Progenitor cell of endocrine pancreas (in vitro differentiated cells): Measurements from ENCODE around the gene TFEC. TPM values are rescaled to one million over a fixed set of nuclear protein-coding genes. Genes with fewer than 3 reads are reported as not detected.
"Not testable (repeated sequence)": the region's sequence is repeated elsewhere in the genome, so short reads cannot be mapped to it uniquely, and the experiment has no call there.

ENCODE experiments used
- DNase-seq: peaks from one replicate; pipeline ENCODE4 v3.0.0; 2021; ENCODE audit warnings: low spot score; ENCODE audit not compliant: unreplicated experiment
- H3K27ac Mint-ChIP-seq: 2 replicates; pipeline ENCODE4 v1.8.0; 2021; ENCODE audit warnings: mild to moderate bottlenecking, moderate library complexity, mixed read lengths
- H3K27me3 Mint-ChIP-seq: 2 replicates; pipeline ENCODE4 v1.8.0; 2021; ENCODE audit warnings: mixed read lengths
- H3K36me3 Mint-ChIP-seq: 2 replicates; pipeline ENCODE4 v1.8.0; 2022; ENCODE audit warnings: mixed read lengths; ENCODE audit not compliant: insufficient read depth
- H3K4me1 Mint-ChIP-seq: 2 replicates; pipeline ENCODE4 v1.8.0; 2021; ENCODE audit warnings: low read depth, mixed read lengths
- H3K4me3 Mint-ChIP-seq: 2 replicates; pipeline ENCODE4 v1.8.0; 2021; ENCODE audit warnings: low read depth, mild to moderate bottlenecking, moderate library complexity, mixed read lengths
- H3K9me3 Mint-ChIP-seq: 2 replicates; pipeline ENCODE4 v1.8.0; 2021; ENCODE audit warnings: low read depth, mixed read lengths
- total RNA-seq: library from RNA; stranded (reverse); gene quantifications from 2 replicates; pipeline ENCODE4 v1.2.1, GENCODE V29; 2021
- TF ChIP-seq, protein P1 (sequence below): fragments of 200-600 bp; sonication (generic); IDR thresholded peaks from one replicate; pipeline ENCODE4 v1.5.0; 2021; ENCODE audit warnings: antibody characterized with exemption, mild to moderate bottlenecking; ENCODE audit not compliant: unreplicated experiment

Gene TFEC
- total RNA-seq, 1 donor from 2014 or later: not detected

DNA sequence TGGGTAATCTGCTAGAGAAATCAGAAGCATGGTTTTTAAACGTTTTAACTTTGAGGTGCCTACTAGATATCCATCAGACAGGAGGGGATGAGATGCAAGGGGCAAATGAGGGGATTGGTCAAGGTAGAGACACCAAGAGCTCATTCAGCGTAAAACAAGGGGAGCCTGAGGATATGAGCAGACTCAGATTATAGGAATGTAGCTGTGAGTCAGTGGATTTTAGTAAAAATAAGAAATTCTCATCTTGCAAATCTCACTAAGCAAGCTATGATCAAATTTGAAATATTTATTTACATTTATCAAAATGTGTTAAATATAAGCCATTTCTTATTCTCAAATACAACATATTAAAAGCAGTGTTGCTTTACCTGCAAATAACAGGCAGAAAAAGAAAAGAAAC is 21.4 kb upstream of the TFEC start:
- H3K27me3 Mint-ChIP-seq: peaks cover 3% of the 10 kb centered on the region
- no peaks in the 10 kb centered on the region for H3K4me1 Mint-ChIP-seq
- H3K36me3 Mint-ChIP-seq: no peaks in the 10 kb centered on the region
- H3K27ac Mint-ChIP-seq: no peak overlapping the region
- no peak overlapping the region for H3K4me3 Mint-ChIP-seq
- TF ChIP-seq, protein P1, sequence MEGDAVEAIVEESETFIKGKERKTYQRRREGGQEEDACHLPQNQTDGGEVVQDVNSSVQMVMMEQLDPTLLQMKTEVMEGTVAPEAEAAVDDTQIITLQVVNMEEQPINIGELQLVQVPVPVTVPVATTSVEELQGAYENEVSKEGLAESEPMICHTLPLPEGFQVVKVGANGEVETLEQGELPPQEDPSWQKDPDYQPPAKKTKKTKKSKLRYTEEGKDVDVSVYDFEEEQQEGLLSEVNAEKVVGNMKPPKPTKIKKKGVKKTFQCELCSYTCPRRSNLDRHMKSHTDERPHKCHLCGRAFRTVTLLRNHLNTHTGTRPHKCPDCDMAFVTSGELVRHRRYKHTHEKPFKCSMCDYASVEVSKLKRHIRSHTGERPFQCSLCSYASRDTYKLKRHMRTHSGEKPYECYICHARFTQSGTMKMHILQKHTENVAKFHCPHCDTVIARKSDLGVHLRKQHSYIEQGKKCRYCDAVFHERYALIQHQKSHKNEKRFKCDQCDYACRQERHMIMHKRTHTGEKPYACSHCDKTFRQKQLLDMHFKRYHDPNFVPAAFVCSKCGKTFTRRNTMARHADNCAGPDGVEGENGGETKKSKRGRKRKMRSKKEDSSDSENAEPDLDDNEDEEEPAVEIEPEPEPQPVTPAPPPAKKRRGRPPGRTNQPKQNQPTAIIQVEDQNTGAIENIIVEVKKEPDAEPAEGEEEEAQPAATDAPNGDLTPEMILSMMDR: no peak
- peaks cover 6% of the 10 kb centered on the region for H3K9me3 Mint-ChIP-seq
- no peak for DNase-seq

DNA sequence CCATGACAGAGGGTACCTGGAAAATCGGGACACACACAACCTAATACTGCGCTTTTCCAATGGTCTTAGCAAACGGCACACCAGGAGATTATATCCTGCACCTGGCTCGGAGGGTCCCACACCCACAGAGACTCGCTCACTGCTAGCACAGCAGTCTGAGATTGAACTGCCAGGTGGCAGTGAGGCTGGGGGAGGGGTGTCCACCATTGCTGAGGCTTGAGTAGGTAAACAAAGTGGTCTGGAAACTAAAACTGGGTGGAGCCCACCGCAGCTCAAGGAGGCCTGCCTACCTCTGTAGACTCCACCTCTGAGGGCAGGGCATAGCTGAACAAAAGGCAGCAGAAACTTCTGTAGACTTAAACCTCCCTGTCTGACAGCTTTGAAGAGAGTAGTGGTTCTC is 16.7 kb upstream of the TFEC start:
- not testable (repeated sequence) for H3K27ac Mint-ChIP-seq, H3K4me1 Mint-ChIP-seq

DNA sequence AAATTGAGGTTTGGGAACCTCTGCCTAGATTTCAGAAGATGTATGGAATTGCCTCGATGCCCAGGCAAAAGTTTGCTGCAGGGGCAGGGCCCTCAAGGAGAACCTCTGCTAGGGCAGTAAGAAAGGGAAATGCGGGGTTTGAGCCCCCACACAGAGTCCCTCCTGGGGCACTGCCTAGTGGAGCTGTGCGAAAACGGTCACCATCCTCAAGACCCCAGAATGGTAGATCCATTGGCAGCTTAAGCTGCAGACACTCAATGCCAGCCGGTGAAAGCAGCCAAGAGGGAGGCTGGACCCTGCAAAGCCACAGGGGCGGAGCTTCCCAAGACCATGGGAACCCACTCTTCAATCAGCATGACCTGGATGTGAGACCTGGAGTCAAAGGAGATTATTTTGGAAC is 15.0 kb upstream of the TFEC start:
- H3K36me3 Mint-ChIP-seq: no peaks in the 10 kb centered on the region
- peaks cover 10% of the 10 kb centered on the region for H3K9me3 Mint-ChIP-seq
- no peak for DNase-seq
- TF ChIP-seq, protein P1: no peak
- no peak overlapping the region for H3K27ac Mint-ChIP-seq
- no peaks in the 10 kb centered on the region for H3K27me3 Mint-ChIP-seq
- H3K4me1 Mint-ChIP-seq: no peaks in the 10 kb centered on the region
- H3K4me3 Mint-ChIP-seq: no peak overlapping the region

More for the DNA sequence above, 16.7 kb upstream of the TFEC start:
- not testable (repeated sequence) for H3K4me3 Mint-ChIP-seq, H3K27me3 Mint-ChIP-seq, H3K36me3 Mint-ChIP-seq, DNase-seq
- peaks cover 10% of the 10 kb centered on the region for H3K9me3 Mint-ChIP-seq

DNA sequence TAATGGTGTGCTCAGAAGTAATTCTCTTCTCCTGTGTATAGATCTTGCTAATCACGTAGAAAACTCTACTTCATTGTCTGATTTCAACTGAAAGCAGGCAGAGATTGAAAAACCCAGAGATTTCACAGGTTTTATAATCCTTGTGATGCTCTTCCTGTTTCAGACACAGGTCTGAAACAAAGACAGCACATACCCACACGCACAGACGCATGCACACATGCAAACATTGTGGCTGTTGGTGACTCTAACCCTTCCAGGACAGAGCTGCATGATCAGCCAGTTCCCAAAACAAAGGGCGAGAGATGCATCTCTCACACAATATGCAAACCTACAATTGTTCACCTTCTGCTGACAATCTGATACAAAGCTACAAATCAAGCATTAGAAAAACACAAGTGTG is 11.1 kb upstream of the TFEC start:
- no peaks in the 10 kb centered on the region for H3K36me3 Mint-ChIP-seq
- H3K27ac Mint-ChIP-seq: no peak overlapping the region
- no peaks in the 10 kb centered on the region for H3K4me1 Mint-ChIP-seq
- no peak overlapping the region for H3K4me3 Mint-ChIP-seq
- no peaks in the 10 kb centered on the region for H3K27me3 Mint-ChIP-seq
- H3K9me3 Mint-ChIP-seq: peaks cover 4% of the 10 kb centered on the region
- TF ChIP-seq, protein P1: no peak
- DNase-seq: no peak

DNA sequence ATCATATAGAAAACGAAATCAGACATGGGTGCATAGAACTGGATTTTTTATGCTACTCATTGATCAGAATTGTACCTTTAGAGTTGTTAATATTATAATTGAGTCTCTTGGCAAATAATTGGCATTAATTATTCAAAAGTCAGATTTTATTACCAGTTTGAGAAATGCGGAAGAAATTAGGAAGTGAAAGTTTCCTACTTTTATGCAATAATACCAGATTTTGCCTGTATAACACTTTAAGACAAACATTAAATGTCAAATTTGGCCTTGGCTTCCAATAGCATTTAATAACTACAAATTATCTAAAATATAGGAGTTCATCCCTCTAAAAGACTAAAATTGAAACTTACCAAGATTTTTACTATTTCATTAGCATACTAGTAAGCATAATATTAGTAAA is 6.8 kb upstream of the TFEC start:
- H3K4me1 Mint-ChIP-seq: no peaks in the 10 kb centered on the region
- H3K4me3 Mint-ChIP-seq: no peak overlapping the region
- no peak for DNase-seq
- H3K36me3 Mint-ChIP-seq: no peaks in the 10 kb centered on the region
- no peaks in the 10 kb centered on the region for H3K27me3 Mint-ChIP-seq
- H3K27ac Mint-ChIP-seq: no peak overlapping the region
- no peaks in the 10 kb centered on the region for H3K9me3 Mint-ChIP-seq
- TF ChIP-seq, protein P1: no peak

DNA sequence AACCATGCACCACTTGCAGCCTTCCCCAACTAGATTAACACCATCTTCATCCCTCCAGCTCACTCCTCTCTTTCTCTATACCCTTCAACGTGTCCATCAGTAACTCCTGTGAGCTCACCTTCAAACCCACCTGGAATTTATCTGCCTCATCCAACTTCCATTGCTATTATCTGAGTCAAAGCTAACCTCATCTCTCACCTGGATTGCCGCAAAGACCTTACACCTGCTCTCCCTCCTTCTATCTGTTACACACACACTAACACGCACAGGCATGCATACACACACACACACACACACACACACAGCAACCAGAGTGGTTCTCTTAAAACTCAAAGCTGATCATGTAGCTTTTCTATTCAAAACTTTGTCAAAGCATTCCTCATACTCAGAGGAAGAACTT is 3.8 kb upstream of the TFEC start:
- Mint-ChIP-seq H3K4me1 (no peaks in the 10 kb centered on the region), H3K27ac (no peak overlapping the region), H3K4me3 (no peak overlapping the region), H3K27me3 (no peaks in the 10 kb centered on the region), H3K36me3 (no peaks in the 10 kb centered on the region), H3K9me3 (no peaks in the 10 kb centered on the region)
- no peak for DNase-seq
- TF ChIP-seq, protein P1: no peak
